CD4-positive, alpha-beta T cell treated with Interleukin-15 for 4 hours (primary cell): ENCODE measurements around the gene GPR39.

Experiments used
- DNase-seq: peaks from one replicate; pipeline ENCODE4 v3.0.0-alpha.2; 2020; ENCODE audit warnings: low spot score

Gene GPR39

GRCh38 chr2:132414081-132414480, 2.5 kb upstream of the GPR39 start:
- DNase-seq, result no peak

GRCh38 chr2:132415256-132415914, 1.2 kb upstream of the GPR39 start:
- no peak for DNase-seq

- DNase-seq, result no peak
These were observed 486 bp upstream of the GPR39 start for GRCh38 chr2:132415915-132416722.

- no peak for DNase-seq
These were observed 928 bp downstream of the GPR39 start for GRCh38 chr2:132417430-132418035.

GRCh38 chr2:132419235-132419634, 2.6 kb downstream of the GPR39 start:
- no peak for DNase-seq

GRCh38 chr2:132419941-132420340, 3.3 kb downstream of the GPR39 start:
- DNase-seq, result no peak

GRCh38 chr2:132420816-132421805, 4.5 kb downstream of the GPR39 start:
- no peak for DNase-seq

- no peak for DNase-seq
These were observed 6.1 kb downstream of the GPR39 start for GRCh38 chr2:132422736-132423135.

GRCh38 chr2:132424526-132425121, 8.0 kb downstream of the GPR39 start:
- no peak for DNase-seq

- DNase-seq, result no peak
These were observed 9.4 kb downstream of the GPR39 start for GRCh38 chr2:132426033-132426432.

- DNase-seq, result no peak
These were observed 10.1 kb downstream of the GPR39 start for GRCh38 chr2:132426656-132427055.

GRCh38 chr2:132429351-132429750, 12.7 kb downstream of the GPR39 start:
- no peak for DNase-seq

- no peak for DNase-seq
These were observed 13.5 kb downstream of the GPR39 start for GRCh38 chr2:132429941-132430573.

- DNase-seq, result no peak
These were observed 14.3 kb downstream of the GPR39 start for GRCh38 chr2:132430895-132431294.

- no peak for DNase-seq
These were observed 21.5 kb downstream of the GPR39 start for GRCh38 chr2:132437852-132438669.

GRCh38 chr2:132438691-132439090, 22.1 kb downstream of the GPR39 start:
- no peak for DNase-seq

GRCh38 chr2:132439703-132440398, 23.2 kb downstream of the GPR39 start:
- no peak for DNase-seq

GRCh38 chr2:132441051-132441450, 24.4 kb downstream of the GPR39 start:
- no peak for DNase-seq

- no peak for DNase-seq
These were observed 25.7 kb downstream of the GPR39 start for GRCh38 chr2:132442278-132442677.

- DNase-seq, result no peak
These were observed 26.5 kb downstream of the GPR39 start for GRCh38 chr2:132443106-132443505.
